Measurements from ENCODE around the gene VGLL4.

VGLL4 gene

DNA sequence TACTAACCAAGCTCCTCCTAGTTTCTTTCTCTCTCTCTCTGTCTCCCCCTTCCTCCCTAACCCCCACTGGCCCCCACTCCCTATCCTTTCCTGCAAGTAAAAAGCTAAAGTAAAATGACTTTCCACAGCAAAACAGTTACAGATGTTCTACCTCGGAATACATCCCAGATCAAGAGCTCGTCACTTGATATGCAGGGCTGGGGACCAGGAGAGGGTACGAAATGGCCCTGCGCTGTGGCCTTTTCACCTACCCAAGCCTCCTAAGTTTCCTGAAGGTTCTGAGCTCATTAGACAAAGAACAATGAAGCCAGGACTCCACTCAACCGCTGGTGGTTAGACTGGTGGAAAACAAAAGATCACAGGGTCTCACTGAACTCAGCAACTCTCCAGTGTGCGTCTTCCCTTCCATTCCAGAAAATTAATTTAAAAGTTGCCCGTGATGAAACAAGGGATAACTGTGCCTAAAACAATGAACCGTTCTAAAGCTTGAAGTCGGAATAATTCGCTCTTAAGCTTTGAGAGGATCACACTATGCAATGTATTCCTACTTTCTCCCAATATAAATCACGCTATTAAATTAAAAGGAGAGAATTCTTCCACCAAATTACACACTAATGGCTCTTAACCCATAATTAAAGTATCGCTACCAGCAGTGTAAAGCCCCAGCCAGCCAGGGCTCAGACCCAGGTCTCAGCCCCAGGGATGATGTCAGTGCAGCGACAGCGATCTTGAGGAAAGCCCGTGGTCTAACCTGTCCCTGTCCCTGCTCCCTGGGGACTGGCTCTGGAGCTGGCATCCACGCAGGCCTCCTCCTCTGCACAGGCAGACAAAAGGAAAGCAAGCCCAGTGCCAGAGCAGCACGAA, 5.0 kb downstream of the VGLL4 start:
- Mint-ChIP-seq H3K27ac (no peak overlapping the region), H3K9me3 (no peaks in the 10 kb centered on the region), H3K4me1 (peaks cover 84% of the 10 kb centered on the region), H3K36me3 (peaks cover 4% of the 10 kb centered on the region), H3K27me3 (no peaks in the 10 kb centered on the region), H3K4me3 (peak overlapping the region; percentile 49)

DNA sequence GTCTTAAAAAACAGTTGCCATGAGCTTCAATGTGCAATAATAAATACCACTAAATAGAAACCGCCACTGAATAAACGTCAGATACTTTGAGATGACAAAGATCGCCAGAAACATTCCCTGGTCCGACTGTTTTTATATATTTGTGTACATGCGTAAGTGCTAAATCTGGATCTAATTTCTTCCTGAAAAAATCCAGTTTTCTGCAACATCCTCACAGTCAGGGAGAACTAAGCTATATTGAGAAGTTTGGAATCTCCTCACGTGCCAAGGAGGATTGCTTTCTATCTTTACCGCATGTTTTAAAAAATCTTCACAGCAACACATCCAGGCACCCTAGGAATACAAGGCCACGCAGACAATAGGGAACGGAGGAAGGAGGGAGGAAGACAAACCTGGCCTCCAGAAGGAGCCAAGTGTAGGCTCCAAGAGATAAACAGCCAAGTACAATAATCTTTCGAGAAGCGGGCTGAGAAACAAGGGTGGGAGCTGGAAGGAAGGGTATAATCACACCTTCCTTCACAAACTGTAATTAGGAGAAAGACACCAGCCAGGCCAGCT, 5.7 kb downstream of the VGLL4 start:
- H3K27ac Mint-ChIP-seq = peak overlapping the region; percentile 2
- no peaks in the 10 kb centered on the region for H3K27me3 Mint-ChIP-seq
- H3K4me1 Mint-ChIP-seq = peaks cover 88% of the 10 kb centered on the region
- no peaks in the 10 kb centered on the region for H3K9me3 Mint-ChIP-seq
- peak overlapping the region; percentile 49 for H3K4me3 Mint-ChIP-seq
- H3K36me3 Mint-ChIP-seq = peaks cover 4% of the 10 kb centered on the region

DNA sequence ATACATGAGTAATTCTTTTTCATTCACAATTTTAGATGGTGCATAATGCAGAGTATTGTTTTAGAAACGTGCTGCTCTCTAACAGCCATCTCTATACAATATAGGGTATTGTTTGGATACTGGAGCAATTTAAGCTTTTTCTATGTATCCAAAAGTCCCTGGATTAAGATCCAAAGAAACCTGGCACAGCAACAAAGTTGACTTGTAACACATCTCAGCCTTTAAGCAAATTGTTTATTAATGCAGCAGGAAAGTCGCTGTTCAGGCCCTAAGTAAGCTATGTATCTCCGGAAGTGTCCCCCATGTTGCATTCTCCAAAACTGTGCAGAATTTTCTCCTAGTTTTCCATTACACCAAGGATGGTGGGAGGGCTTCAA, 7.3 kb downstream of the VGLL4 start:
- H3K4me1 Mint-ChIP-seq = peaks cover 96% of the 10 kb centered on the region
- no peak overlapping the region for H3K4me3 Mint-ChIP-seq
- no peak overlapping the region for H3K27ac Mint-ChIP-seq
- no peaks in the 10 kb centered on the region for H3K9me3 Mint-ChIP-seq
- H3K27me3 Mint-ChIP-seq = no peaks in the 10 kb centered on the region
- peaks cover 5% of the 10 kb centered on the region for H3K36me3 Mint-ChIP-seq

GRCh38 chr3:11635680-11636393, 7.9 kb downstream of the VGLL4 start:
- Mint-ChIP-seq H3K27ac (no peak overlapping the region), H3K4me1 (peaks cover 96% of the 10 kb centered on the region), H3K4me3 (no peak overlapping the region), H3K36me3 (peaks cover 6% of the 10 kb centered on the region), H3K9me3 (no peaks in the 10 kb centered on the region), H3K27me3 (no peaks in the 10 kb centered on the region)

DNA sequence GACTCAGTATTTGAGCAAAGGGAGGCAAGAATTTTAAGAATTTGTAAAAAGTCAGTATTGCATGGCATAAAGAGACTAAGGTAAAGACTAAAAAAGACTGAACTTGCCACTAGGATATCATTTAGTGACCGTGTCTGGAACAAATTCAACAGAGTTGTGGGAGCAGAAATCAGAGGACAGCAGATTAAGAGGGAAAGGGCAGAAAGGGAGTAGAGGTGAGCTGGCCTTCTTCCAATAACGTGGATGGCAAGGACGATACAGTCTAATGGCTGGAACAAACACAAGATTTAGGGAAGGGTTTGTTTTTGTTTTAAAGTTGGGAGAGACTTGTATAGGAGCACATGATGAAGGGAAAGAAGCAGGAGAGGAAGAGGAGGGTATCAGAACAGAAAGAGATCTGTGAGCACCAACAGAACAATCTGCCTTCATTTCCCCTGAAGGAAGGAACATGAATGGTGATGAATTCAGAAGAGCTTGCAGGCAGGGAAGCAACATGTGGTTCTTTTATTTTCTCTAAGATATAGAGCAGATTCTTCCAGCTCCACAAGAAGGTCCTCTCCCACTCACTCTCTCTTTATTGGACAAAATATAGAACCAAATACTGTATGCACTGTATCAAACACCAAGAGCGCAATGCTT, 8.6 kb downstream of the VGLL4 start:
- H3K4me1 Mint-ChIP-seq = peaks cover 91% of the 10 kb centered on the region
- H3K27me3 Mint-ChIP-seq = no peaks in the 10 kb centered on the region
- no peak overlapping the region for H3K4me3 Mint-ChIP-seq
- H3K9me3 Mint-ChIP-seq = no peaks in the 10 kb centered on the region
- peak overlapping the region; percentile 48 for H3K27ac Mint-ChIP-seq
- H3K36me3 Mint-ChIP-seq = peaks cover 7% of the 10 kb centered on the region

- Mint-ChIP-seq H3K9me3 (no peaks in the 10 kb centered on the region), H3K27me3 (no peaks in the 10 kb centered on the region), H3K27ac (peak overlapping the region; percentile 9), H3K4me3 (peak overlapping the region; percentile 63), H3K36me3 (peaks cover 7% of the 10 kb centered on the region), H3K4me1 (peaks cover 85% of the 10 kb centered on the region)
Observed at GRCh38 chr3:11634081-11634635, 9.6 kb downstream of the VGLL4 start.

DNA sequence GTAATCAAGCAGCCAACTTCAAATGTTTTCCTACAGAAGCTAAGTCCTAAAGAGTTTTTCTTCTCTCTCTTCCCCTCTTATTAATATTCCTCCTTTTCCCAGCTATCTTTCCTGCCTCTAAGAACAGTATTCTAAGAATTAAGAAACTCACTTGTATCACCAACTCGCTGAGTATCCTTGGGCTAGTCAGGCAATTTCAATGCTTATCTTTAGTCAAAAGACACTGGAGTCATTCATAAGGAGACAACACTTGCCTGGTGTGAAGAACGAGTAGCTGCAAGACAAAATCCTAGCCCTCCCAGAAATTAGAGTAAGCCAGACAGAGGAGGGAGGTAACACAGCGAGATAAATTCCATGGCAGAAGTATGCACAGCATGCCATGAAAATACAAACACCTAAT, 10.7 kb downstream of the VGLL4 start:
- H3K9me3 Mint-ChIP-seq = no peaks in the 10 kb centered on the region
- H3K27me3 Mint-ChIP-seq = no peaks in the 10 kb centered on the region
- peaks cover 7% of the 10 kb centered on the region for H3K36me3 Mint-ChIP-seq
- H3K27ac Mint-ChIP-seq = peak overlapping the region; percentile 60
- H3K4me3 Mint-ChIP-seq = peak overlapping the region; percentile 23
- H3K4me1 Mint-ChIP-seq = peaks cover 74% of the 10 kb centered on the region

- Mint-ChIP-seq H3K9me3 (no peaks in the 10 kb centered on the region), H3K4me3 (no peak overlapping the region), H3K36me3 (peaks cover 7% of the 10 kb centered on the region), H3K27me3 (no peaks in the 10 kb centered on the region), H3K4me1 (peaks cover 74% of the 10 kb centered on the region), H3K27ac (no peak overlapping the region)
Observed at GRCh38 chr3:11632564-11632963, 11.2 kb downstream of the VGLL4 start.

- Mint-ChIP-seq H3K27ac (peak overlapping the region; percentile 70), H3K4me1 (peaks cover 71% of the 10 kb centered on the region), H3K27me3 (no peaks in the 10 kb centered on the region), H3K36me3 (peaks cover 5% of the 10 kb centered on the region), H3K4me3 (no peak overlapping the region), H3K9me3 (no peaks in the 10 kb centered on the region)
Observed at GRCh38 chr3:11631820-11632219, 11.9 kb downstream of the VGLL4 start.

DNA sequence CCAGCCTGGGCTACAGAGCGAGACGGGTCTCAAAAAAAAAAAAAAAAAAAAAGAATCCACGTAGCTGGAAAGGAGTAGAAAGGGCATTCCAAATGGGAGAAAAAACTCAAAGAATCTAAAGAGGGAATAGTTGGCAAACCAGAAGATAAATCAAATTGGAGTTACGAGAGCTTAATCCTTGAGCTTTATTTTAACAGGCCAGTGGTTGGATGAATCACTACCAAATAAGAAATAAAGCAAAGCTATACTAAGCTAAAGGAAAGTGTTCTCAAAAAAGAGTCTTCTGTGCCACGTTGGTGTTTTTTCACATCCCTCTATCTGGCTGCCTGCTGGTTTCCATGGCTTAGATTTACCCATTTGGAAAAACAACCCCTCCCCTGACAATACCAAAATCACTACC, 14.0 kb downstream of the VGLL4 start:
- peaks cover 71% of the 10 kb centered on the region for H3K4me1 Mint-ChIP-seq
- no peaks in the 10 kb centered on the region for H3K27me3 Mint-ChIP-seq
- peaks cover 6% of the 10 kb centered on the region for H3K36me3 Mint-ChIP-seq
- H3K27ac Mint-ChIP-seq = no peak overlapping the region
- H3K4me3 Mint-ChIP-seq = no peak overlapping the region
- H3K9me3 Mint-ChIP-seq = no peaks in the 10 kb centered on the region

GRCh38 chr3:11627612-11628011, 16.1 kb downstream of the VGLL4 start:
- peaks cover 72% of the 10 kb centered on the region for H3K4me1 Mint-ChIP-seq
- H3K27ac Mint-ChIP-seq = no peak overlapping the region

GRCh38 chr3:11626084-11626463, 17.6 kb downstream of the VGLL4 start:
- Mint-ChIP-seq H3K9me3 (no peaks in the 10 kb centered on the region), H3K36me3 (peaks cover 3% of the 10 kb centered on the region), H3K27ac (peak overlapping the region; percentile 91), H3K4me1 (peaks cover 71% of the 10 kb centered on the region), H3K4me3 (peak overlapping the region; percentile 86), H3K27me3 (no peaks in the 10 kb centered on the region)

More at GRCh38 chr3:11627612-11628011, 16.1 kb downstream of the VGLL4 start:
- Mint-ChIP-seq H3K4me3 (no peak overlapping the region), H3K9me3 (no peaks in the 10 kb centered on the region), H3K36me3 (peaks cover 6% of the 10 kb centered on the region), H3K27me3 (no peaks in the 10 kb centered on the region)

GRCh38 chr3:11625376-11626083, 18.2 kb downstream of the VGLL4 start:
- H3K4me3 Mint-ChIP-seq = peak overlapping the region; percentile 86
- H3K36me3 Mint-ChIP-seq = peaks cover 1% of the 10 kb centered on the region
- H3K9me3 Mint-ChIP-seq = no peaks in the 10 kb centered on the region
- peak overlapping the region; percentile 98 for H3K27ac Mint-ChIP-seq
- no peaks in the 10 kb centered on the region for H3K27me3 Mint-ChIP-seq
- peaks cover 71% of the 10 kb centered on the region for H3K4me1 Mint-ChIP-seq

- Mint-ChIP-seq H3K4me1 (peaks cover 75% of the 10 kb centered on the region), H3K36me3 (peaks cover 1% of the 10 kb centered on the region), H3K27ac (peak overlapping the region; percentile 98), H3K4me3 (peak overlapping the region; percentile 86), H3K27me3 (no peaks in the 10 kb centered on the region), H3K9me3 (no peaks in the 10 kb centered on the region)
Observed at GRCh38 chr3:11624704-11625375, 18.9 kb downstream of the VGLL4 start.
